NCI-H774 (cell line): ENCODE measurements around the gene ATP4A.

Experiments
- DNase-seq: peaks from one replicate; lab custom pipeline; 2025; lab: John Stamatoyannopoulos, UW

Gene ATP4A

DNA sequence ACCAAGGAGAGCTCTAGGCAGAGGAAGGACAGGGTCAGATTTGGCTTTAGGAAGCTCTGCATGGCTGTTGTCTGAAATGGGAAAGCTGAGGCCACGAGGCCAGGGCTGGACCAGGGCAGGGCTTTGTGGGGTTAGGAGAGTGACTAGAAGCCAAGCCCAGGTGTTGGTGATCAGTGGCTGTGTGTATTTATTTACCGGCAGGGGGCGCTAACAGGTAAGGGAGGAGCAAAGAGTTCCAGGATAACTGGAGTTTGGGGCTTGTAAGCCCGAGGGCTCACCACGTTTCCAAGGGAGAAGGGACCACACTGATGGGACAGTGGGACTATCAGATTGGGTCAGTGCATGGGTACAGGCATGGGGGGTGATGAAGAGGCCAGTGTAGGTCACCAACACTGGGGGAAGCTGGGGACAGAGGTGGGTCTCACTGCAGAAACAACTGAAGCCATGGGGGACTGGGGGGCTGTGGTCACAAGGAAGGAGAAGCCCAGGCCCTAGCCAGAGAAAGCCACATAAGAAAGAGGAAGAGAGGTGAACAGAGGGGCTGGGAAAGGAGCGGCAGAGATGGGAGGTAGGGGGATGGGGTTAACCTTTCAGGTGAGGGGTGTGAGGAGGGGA lies 14.2 kb downstream of the ATP4A start:
- DNase-seq, result peak; percentile 44

- no peak for DNase-seq
Observed at GRCh38 chr19:35546532-35546931, 16.9 kb downstream of the ATP4A start.

DNA sequence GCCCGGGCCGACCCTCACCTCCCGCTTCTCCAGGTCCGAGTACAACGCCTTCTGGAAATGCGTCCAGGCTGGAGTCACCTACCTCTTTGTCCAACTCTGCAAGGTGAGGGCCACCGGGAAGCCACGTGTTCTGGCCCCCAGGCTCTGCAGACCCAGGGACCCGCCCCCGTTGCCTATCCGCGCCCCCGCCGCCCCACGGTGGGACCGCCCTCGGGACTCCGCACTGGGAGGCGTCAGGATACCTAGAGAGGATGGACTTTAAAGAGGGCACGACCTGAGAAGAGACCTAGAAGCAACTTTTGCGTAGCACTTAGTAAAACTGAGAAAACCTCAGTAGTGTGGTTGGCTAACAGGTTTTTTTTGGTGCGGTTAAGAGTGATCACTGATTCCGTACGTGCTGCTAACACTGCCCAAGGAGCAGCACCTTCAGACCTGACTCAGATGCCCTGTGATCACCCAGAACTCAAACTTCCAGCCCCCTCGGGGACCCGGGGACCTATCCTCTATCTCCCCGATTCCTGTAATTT lies 17.5 kb downstream of the ATP4A start:
- DNase-seq, result no peak

DNA sequence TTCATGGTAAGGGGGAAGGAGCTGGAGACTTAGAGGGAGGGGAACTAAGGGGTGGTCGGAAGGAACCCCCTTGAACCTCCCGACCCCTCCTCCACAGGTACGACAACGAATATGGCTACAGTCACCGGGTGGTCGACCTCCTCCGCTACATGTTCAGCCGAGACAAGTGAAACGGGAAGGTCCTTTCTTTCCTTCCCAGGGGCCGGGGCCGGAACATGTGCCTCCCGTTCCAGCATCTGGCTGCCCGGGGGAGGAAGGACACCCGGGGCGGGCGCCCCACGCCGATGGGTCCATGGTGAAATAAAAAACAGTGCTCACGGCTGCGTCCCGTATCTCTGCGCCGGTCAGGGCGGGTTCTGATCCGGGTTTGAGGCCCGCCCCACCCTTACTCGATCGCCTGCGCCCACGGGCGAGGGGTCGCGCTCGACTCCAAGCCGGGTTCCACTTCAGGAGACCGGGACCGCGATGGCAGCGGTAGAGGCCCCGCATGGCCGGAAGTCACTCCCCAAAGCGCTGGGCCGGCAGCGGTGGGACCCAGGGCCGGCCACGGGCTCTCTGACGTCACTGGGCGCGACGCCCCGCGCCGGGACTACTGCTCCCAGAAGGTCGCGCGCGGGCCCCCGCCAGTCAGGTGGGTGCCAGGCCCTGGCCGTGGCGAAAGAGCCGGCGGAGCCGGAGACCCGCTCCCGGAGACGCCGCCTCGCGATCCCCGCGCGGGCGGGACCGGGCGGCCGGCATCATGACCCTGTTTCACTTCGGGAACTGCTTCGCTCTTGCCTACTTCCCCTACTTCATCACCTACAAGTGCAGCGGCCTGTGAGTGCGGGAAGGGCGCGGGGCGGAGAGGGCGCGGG lies 18.2 kb downstream of the ATP4A start, which contains the start of gene TMEM147:
TSS of gene TMEM147 (plus strand) at position 626 of the 854 bp plus-strand sequence. CDS start at position 740, 114 bp downstream.
- DNase-seq, result peak; percentile 76

GRCh38 chr19:35544110-35544802 lies 19.2 kb downstream of the ATP4A start:
- no peak for DNase-seq

GRCh38 chr19:35543280-35544109 lies 20.0 kb downstream of the ATP4A start:
- no peak for DNase-seq

DNA sequence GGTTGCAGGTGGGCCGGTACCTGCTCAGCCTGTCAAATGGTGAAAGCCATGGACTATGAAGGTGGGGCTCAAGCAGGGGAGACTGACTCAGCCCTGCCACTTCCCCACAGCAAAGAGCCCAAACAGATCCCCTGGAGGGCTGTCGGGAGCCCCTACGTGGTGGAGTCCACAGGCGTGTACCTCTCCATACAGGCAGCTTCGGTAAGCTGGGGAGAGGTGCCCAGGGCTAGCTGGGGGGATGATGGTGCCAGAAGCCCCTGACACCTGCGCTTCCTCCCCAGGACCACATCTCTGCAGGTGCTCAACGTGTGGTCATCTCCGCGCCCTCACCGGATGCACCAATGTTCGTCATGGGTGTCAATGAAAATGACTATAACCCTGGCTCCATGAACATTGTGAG lies 21.2 kb downstream of the ATP4A start:
- no peak for DNase-seq

DNA sequence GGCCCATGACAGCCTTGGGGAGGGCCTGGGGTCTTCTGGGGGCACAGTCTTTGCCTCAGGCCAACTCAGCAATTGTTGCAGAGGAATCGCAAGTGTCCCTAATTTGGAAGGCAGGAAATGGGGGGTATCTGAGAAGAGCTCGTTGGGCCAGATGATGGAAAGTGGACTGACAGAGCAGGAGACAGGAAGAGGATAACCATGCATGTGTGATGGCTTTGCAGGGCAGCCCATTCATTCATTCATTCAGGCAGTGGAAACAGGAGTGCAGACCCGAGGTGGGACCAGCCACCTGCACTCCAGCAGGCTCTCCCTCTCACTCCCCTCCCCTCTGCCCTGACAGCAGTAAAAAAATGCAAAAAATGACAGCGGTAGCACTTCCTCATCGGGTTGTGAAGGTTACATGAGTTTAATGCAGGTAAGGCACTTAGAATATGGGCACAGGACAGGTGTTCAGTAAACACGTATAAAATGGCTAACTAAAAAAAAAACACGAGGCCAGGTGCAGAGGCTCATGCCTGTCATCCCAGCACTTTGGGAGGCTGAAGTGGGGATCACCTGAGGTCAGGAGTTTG lies 23.0 kb downstream of the ATP4A start:
- DNase-seq, result no peak

- no peak for DNase-seq
Observed at GRCh38 chr19:35539850-35540249, 23.6 kb downstream of the ATP4A start.

DNA sequence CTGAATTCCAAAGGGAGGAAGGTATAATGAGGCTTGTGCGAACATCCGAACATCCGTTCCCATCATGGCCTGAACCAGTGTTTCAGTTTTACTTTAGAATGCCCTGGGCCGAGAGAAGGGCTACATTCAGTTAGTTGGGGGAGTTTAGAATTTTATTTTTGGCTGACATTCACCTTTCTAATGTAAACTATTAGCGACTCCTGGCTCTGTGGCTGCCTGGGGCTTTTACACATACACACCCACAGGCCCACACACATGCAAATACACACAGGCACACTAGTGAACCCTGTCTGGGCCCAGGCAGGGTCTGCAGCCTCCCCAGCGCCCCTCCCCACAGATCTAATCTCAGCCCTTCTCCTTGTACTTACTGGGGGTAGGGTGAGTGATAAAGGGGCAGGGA lies 24.1 kb downstream of the ATP4A start:
- DNase-seq, result no peak

GRCh38 chr19:35534803-35535480 lies 28.5 kb downstream of the ATP4A start:
- DNase-seq, result no peak

GRCh38 chr19:35533822-35534392 lies 29.6 kb downstream of the ATP4A start:
- DNase-seq, result peak; percentile 1

DNA sequence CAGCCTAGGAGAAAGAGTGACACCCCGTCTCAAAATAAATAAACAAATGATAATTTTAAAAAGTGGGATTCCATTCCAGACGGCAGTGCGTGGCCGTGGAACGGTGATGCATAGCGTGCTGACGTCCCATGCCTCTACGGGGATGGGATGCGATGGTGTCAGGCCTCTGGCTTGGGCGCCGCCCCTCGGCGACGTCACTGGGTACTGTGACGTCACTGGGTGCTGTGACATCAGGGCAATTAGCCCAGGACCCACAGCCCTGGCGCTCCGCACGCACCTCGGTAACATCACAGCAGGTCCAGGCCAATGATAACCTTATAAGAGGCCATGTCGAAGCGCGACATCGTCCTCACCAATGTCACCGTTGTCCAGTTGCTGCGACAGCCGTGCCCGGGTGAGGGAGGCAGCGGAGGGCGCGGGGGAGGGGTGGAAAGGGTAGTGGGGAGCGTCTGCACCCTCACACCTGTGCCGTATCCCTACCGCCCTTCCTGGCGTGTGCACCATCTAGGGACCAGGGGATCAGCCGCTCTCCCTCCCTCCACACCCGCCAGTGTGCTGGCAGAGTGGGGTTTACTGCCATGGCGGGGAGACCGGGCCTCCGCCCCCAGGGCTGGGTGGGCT lies 30.1 kb downstream of the ATP4A start, which contains the start of gene GAPDHS:
TSS of gene GAPDHS (plus strand) at position 256 of the 621 bp plus-strand sequence. CDS start at position 328, 72 bp downstream.
- DNase-seq, result no peak

GRCh38 chr19:35531291-35531690 lies 32.2 kb downstream of the ATP4A start:
- peak; percentile 20 for DNase-seq

DNA sequence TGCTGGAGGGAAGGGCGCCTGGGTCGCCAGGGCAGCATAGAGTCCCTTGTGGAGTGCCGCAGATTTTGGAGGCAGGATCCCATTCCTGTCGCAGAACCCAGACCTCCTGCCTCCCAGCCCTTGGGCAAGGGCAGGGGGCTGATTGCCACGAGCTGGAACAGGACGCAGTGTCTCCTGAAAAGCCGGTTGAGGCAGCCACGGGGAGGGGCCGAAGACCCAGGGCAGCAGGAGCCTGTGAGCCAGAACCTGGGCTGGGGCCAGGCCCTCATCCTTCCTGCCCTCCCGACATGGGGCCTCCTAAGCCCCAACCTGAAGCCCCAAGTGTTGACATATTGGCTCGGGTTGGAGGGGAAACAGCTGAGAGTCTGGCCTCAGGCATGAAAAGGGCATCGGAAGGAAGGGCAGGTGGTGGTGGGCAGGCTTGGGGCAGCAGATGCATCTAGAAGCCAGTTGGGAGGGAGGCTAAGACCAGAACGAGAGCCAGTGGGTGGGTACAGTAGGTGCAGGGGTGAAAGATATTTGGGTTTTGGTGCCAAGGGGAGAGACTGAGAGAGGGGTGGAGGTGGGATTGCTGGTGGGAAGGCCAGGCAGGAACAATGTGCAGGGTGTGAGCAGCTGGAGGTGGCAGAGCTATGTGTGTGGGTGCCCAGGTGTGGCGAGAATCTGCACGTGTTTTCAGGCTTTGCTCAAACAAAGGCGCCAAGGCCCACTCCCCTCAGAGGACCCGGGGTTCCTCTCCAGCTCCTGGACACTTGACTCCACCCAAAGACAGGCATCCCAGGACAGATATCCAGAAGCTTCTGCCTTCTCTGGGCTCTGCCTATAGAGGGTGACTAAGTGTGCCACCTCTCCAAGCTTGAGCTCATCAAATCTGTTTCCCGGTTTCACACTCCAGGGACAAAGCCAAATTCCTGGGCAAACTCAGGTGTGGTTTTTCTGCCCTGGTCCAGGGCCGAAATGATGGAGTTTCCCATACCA lies 33.9 kb downstream of the ATP4A start:
- no peak for DNase-seq

- DNase-seq, result no peak
Observed at GRCh38 chr19:35528218-35529038, 35.0 kb downstream of the ATP4A start, which contains the start of gene SBSN. Gene SBSN, minus strand, starts transcription at chr19:35528311. Its CDS starts 30 bp downstream, at chr19:35528281.

GRCh38 chr19:35525873-35526272 lies 37.6 kb downstream of the ATP4A start:
- no peak for DNase-seq
